NCI-H82 treated with DMSO at 0.1 percent for 48 hours (cell line): ENCODE results near the gene FOXL1.

Experiments
- DNase-seq: peaks from one replicate; lab custom pipeline; 2025; ENCODE audit not compliant: unreplicated experiment; lab: John Stamatoyannopoulos, UW

FOXL1 gene

DNA sequence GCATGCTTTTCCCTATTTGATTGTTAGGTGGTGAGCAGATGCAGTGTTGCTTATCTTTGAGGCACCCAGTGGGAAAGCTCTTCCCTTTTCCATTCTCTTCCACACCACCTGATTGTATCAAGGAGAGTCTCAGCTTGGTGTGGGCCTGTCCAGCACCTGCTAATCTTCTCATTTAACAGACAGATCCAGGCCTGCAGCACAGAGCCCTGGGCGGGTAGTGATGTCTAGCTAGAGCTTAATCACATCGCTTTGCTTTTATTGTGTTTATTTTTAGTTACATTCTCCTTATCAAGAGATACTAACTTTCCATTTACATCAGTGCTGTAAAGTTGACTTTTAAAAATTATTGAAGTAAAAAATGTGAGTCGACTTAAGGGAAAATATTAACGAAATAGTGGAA is 24.2 kb downstream of the FOXL1 start:
- no peak for DNase-seq

GRCh38 chr16:86604436-86605193 is 26.3 kb downstream of the FOXL1 start:
- DNase-seq: no peak

DNA sequence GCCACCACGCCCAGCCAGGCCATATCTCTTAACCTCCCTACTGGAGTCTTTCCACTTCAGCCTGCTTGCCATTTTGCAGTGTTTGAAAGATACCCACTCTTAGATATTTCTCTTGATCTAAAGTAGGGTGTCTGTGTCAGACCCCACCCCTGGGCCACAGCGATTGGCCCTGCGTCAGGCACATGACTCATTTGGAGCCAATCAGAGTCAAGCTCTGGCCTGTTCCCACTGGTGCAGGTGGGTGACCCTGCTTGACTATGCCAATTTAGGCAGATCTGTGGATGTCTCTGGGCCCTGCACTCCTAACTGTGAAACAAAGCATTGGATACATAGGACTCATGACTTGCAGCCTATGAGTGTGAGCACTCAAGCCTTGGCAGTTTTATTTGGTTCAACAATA is 27.6 kb downstream of the FOXL1 start:
- no peak for DNase-seq

GRCh38 chr16:86608301-86608747 is 30.0 kb downstream of the FOXL1 start:
- DNase-seq: no peak

DNA sequence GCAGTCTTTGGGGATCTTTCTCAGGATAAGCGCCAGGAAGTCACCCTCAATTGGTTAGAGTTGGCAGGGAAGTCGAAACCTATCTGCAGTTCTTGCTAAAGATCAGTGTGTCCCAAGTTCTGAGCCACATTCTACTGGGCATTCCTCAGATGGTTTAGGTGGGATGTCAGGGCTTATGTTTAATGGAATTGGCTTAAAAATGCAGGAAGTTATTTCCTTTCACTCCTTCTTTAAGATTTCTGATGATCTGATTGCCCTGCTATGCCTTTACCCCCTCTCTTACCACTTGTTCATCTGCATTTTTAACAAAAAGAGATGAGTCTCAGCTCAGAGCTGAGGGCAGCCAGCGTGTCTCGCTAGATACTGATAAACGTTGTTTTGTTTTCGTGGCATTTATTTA is 30.8 kb downstream of the FOXL1 start:
- no peak for DNase-seq

GRCh38 chr16:86609661-86610060 is 31.3 kb downstream of the FOXL1 start:
- DNase-seq: no peak

DNA sequence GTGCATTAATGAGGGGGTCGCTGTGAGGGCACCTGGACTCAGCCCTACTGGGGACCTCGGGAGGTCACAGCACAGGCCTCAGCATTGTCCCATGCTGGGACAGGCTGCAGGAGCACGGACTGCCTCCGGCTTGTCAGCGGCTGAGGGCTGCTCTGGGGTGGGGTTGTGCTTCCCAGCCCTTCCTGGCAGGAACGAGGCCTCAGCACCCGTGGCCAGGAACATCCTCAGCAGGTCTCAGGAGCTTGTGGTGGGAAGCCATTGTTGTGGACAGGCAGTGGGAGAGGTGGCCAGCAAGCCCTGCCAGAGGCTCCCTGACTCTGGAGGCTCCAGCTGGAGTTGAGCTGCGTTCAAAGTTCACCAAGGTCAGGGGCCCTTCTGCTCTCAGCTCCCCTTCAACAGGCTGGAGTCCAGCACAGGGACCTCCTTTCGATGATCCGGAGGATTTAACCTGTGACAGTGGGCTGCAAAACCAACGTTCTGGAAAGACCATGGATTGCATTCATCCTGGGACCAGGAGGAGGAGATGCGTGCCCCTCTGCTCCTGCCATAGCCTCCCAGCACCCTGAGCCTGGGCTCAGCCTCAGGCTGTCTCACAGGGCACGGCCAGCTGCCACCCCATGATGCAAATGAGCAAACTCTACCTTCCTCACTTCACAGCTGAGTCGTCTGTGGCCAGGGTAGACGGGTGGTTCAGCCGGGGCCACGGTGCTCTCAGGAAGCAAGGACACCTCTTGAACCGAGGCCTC is 32.6 kb downstream of the FOXL1 start:
- no peak for DNase-seq

- no peak for DNase-seq
Observed at GRCh38 chr16:86611525-86611855, 33.1 kb downstream of the FOXL1 start.

- no peak for DNase-seq
Observed at GRCh38 chr16:86611941-86612340, 33.6 kb downstream of the FOXL1 start.

DNA sequence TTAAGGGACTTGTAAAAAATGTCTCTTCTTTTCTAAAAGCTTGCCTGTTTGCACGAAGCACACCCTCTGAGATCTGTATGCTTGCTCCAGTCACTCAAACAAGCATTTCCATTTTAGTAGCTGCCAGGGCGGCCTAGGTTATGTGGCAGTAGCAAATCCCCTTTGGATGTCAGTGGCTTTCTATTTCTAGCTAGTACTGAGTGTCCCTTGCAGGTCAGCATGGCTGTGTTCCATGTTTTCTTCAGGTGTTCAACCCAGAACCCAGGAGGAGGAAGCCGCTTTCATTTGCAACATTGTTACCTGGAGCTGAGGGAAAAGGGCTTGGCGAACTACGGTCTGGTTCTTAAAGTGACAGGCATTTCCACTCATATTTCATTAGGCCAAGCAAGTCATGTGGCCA is 36.4 kb downstream of the FOXL1 start:
- DNase-seq: no peak

DNA sequence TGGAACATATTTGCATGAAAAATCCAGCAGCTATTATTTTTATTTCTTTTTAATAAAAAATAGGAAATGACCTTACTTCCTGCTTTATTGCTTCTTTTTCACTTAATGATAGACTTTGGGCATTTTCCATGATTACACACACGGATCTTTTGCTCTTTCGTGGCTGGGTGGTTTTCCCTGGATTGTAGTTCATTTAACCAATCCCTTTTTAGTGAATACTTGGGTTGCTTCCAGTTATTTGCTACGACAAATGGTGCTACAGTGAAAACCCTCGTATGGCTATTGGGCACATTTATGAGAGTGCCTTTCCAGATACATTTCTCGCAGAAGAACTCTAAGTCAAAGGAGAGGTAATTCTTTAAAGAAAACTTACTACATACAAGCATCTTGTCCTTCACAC is 38.6 kb downstream of the FOXL1 start:
- DNase-seq: no peak

GRCh38 chr16:86618431-86619238 is 40.3 kb downstream of the FOXL1 start:
- DNase-seq: no peak

DNA sequence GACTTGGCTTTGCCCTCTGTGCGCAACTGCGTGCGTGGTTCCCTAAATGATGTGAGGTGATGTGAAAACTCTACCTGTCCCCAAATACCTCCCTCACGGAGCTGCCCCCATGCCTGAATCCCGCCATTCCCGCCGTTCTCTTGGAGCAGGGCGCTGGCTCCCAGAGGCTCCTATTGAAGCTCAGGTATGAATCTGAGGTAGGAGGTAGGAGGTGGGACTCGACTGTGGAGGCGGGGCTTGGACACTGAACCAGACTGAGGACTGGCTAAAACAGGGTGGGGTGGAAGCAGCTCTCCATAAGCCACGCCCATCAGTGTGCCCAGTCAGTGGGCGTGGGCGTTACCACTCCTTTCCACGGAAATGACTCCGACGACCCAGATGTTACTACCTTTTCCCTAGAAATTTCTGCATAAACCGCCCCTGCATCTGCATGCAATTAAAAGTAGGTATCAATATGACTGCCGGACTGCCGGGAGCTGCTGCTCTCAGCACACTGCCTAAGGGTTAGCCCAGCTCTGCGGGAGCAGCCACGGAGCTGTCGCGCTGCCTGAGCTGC is 41.0 kb downstream of the FOXL1 start:
- no peak for DNase-seq

DNA sequence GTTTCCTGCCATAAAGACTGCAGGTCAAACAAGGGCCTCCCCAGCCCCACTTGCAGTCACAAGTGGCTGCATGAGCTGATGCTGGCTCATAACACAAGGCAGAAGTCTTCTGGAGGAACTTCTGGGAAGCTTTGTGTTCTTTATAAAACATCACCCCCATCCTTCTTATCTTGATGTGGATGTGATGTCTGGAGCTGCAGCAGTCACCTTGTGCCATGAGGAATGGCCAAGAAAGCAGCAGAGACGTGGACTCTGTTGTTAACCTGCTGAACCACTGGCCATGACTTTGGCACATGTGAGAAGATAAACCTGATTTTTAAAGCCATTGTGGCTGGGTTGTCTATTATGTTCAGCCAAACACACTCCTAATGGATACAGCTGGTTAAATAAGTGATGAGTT is 41.8 kb downstream of the FOXL1 start:
- no peak for DNase-seq

GRCh38 chr16:86621966-86622365 is 43.6 kb downstream of the FOXL1 start:
- DNase-seq: no peak

DNA sequence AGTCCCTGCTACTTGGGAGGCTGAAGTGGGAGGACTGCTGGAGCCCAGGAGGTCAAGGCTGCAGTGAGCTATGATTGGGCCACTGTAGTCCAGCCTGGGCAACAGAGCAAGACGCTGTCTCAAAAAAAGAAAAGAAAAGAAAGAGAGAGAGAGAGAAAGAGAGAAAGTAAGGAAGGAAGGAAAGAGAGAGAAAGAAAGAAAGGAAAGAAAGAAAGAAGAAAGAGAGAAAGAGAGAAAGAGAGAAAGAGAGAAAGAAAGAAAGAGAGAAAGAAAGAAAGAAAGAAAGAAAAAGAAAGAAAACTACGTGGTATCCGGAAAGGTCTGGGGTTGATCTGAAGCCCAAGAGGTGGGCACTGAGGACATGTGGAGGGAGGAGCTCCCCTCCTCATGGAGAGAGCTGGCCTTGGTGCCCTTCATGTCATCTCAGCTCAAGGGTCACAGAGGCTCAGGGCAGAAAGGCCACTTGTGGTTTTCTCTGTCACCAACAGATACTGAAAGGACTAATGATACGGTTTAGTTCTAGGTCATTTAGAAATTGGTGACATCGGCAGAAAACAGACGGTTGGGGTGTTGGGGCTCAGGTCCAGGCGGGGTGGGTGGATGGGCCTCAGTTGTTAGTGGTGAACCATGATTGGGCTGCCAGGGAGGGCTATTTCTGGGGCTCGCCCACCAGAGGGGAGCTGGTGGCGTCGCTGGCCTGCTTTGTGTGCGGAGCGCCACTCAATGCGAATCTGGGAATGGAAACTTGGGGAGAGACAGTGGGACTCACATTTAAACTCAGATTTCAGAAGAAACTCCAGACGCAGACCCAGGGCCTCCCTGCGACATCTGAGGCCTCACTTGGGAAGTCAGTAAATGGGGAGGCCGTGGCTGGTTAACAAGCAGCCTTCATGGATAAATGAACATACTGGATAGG is 44.6 kb downstream of the FOXL1 start:
- DNase-seq: no peak

GRCh38 chr16:86625029-86625428 is 46.7 kb downstream of the FOXL1 start:
- no peak for DNase-seq

- DNase-seq: no peak
Observed at GRCh38 chr16:86625821-86626220, 47.5 kb downstream of the FOXL1 start.

DNA sequence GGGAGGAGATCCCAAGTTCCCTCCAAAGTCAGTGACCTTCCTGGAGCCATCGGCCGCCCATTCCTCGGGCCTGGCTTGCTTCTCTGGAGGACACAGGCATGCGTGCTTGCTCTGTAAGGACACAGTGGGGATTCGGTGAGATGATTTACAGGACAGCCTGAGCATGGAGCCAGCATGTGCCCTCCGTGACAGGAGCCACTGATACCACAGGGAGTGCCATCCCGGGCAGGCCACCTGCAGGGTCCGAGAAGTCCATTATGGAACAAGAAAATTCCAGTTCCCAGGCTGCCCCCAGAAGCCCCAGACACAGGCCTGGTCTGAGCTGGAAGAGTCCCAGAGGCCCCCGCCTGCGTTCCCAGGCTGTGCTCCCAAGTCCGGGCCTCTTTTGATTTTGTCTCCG is 47.9 kb downstream of the FOXL1 start:
- DNase-seq: no peak

DNA sequence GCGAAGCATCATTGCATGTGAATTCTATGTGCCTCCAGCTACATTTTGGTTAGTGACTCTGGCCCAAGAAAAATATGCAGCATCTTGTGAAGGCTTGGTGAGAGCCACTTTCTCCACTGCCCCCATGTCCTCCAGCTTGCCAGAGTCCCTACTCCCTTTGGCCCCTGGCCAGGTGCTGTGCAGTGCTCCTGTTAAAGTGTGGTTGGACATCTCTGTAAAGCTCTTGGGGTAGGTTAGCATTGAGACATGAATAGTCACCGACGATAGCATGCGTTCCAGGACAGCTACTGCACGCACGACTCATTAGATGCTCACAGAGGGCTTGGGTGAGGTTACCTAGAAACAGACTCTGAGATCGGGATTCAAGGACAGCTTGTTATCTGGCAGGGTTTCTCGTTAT is 48.6 kb downstream of the FOXL1 start:
- no peak for DNase-seq

DNA sequence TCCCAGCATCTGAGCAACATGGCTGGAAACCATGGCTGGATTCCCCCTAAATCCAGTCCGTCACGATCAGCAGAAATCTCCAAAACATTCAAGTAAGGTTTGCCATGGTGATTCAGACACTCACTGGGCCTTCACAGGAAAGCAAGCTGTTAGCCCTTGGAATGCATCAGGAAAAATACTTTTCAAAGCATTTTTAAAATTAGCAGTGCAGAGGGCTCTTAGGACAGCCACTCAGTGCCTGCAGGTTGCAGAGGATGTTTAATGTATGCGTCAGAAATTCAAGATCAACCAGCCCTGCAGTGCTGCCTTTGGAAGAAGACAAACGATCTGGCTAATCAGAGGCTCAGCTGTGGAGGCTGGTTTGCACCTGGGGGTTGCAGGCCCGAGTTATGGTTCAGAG is 50.3 kb downstream of the FOXL1 start:
- no peak for DNase-seq
